HEK293T (cell line): Measurements from ENCODE around the gene MT1B.

ENCODE experiments used
- ARNT ChIP-seq: fragments of 450-650 bp; IDR thresholded peaks from 2 replicates; pipeline ENCODE4 v1.6.1; 2017; ENCODE audit warnings: mild to moderate bottlenecking
- BHLHE40 ChIP-seq: fragments of 450-650 bp; IDR thresholded peaks from 2 replicates; pipeline ENCODE4 v1.6.1; 2016; ENCODE audit warnings: mild to moderate bottlenecking, moderate library complexity, borderline replicate concordance
- ELF4 ChIP-seq: fragments of 450-650 bp; IDR thresholded peaks from 2 replicates; pipeline ENCODE4 v1.6.1; 2017; ENCODE audit warnings: antibody characterized with exemption
- FOXA1 ChIP-seq: fragments of 450-650 bp; IDR thresholded peaks from 2 replicates; pipeline ENCODE4 v1.6.1; 2016; ENCODE audit warnings: mild to moderate bottlenecking
- FOXK2 ChIP-seq: fragments of 450-650 bp; IDR thresholded peaks from 2 replicates; pipeline ENCODE4 v1.6.1; 2016; ENCODE audit warnings: mild to moderate bottlenecking
- FOXM1 ChIP-seq: fragments of 450-650 bp; IDR thresholded peaks from 2 replicates; pipeline ENCODE4 v1.6.1; 2017; ENCODE audit warnings: mild to moderate bottlenecking, borderline replicate concordance
- HDGF ChIP-seq: fragments of 450-650 bp; IDR thresholded peaks from 2 replicates; pipeline ENCODE4 v1.6.1; 2017; ENCODE audit warnings: antibody characterized with exemption, borderline replicate concordance
- NFRKB ChIP-seq: fragments of 450-650 bp; IDR thresholded peaks from 2 replicates; pipeline ENCODE4 v1.6.1; 2016; ENCODE audit warnings: mild to moderate bottlenecking, moderate library complexity
- SUZ12 ChIP-seq: fragments of 450-650 bp; IDR thresholded peaks from 2 replicates; pipeline ENCODE4 v1.6.1; 2016; ENCODE audit warnings: mild to moderate bottlenecking
- TARDBP ChIP-seq: fragments of 450-650 bp; IDR thresholded peaks from 2 replicates; pipeline ENCODE4 v1.6.1; 2016
- ZNF384 ChIP-seq: fragments of 450-650 bp; IDR thresholded peaks from 2 replicates; pipeline ENCODE4 v1.6.1; 2016

DNA sequence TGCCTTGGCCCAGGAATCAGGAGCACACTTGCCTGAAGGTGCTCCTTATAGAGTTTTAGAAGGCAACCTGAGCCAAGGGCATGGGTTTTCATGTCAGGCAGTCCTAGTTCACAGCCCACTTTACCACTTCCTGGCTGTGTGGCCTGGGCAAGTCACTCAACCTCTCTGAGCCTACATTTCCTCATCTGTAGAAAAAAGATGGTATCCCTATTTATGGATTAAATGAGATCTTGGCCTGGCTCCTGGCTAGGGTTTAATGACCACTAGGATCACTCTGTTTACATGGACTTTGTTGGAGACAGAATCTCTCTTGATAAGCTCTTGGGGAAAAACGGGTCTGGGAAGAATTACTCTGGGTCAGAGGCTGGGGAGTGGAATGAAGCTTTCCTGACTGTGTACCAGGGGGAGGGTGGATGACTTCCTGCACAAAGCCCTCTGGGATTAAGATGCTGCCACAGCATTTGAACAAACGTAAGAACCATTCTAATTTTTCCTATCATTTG lies 41.0 kb upstream of the MT1B start:
- TF ChIP-seq ARNT (no peak), ELF4 (no peak), FOXM1 (no peak), FOXA1 (no peak), BHLHE40 (no peak), SUZ12 (no peak), ZNF384 (no peak), HDGF (no peak), NFRKB (no peak), TARDBP (no peak), FOXK2 (no peak)
